ENCODE measurements around the gene ARMH1. TPM values are rescaled to one million over a fixed set of nuclear protein-coding genes. Genes with fewer than 3 reads are reported as not detected.

Gene ARMH1
- total RNA-seq, 2 experiments from 2014 or later, result 162 to 165 TPM

- intact Hi-C loops (cut with micrococcal nuclease), result no loop called here
- ATAC-seq (peak; percentile 49), DNase-seq (peak; percentile 40)
- H3K9me3 Mint-ChIP-seq, result no peaks in the 10 kb centered on the region
- CTCF ChIA-PET, result interaction anchor here (0.7 to 1.6 kb wide), 6 partner anchors 13 to 60 kb away, joined by 3 to 7 read pairs (median 3); no protein-coding TSS in a partner anchor
- TF ChIP-seq, protein P1, sequence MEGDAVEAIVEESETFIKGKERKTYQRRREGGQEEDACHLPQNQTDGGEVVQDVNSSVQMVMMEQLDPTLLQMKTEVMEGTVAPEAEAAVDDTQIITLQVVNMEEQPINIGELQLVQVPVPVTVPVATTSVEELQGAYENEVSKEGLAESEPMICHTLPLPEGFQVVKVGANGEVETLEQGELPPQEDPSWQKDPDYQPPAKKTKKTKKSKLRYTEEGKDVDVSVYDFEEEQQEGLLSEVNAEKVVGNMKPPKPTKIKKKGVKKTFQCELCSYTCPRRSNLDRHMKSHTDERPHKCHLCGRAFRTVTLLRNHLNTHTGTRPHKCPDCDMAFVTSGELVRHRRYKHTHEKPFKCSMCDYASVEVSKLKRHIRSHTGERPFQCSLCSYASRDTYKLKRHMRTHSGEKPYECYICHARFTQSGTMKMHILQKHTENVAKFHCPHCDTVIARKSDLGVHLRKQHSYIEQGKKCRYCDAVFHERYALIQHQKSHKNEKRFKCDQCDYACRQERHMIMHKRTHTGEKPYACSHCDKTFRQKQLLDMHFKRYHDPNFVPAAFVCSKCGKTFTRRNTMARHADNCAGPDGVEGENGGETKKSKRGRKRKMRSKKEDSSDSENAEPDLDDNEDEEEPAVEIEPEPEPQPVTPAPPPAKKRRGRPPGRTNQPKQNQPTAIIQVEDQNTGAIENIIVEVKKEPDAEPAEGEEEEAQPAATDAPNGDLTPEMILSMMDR (IDR thresholded peaks at IDR 0.05), result peak; percentile 54
- no peaks in the 10 kb centered on the region for H3K4me1 Mint-ChIP-seq (ENCODE audit: low read depth)
- H3K27me3 Mint-ChIP-seq, result no peaks in the 10 kb centered on the region
- no peak overlapping the region for H3K4me3 Mint-ChIP-seq
- POLR2A ChIA-PET, result interaction anchor here (1.1 kb wide), 1 partner anchor 24 kb away, joined by 4 read pairs; no protein-coding TSS in a partner anchor
- H3K36me3 Mint-ChIP-seq (ENCODE audit: low read depth), result peaks cover 1% of the 10 kb centered on the region
- H3K27ac Mint-ChIP-seq, result no peak overlapping the region
Observed at GRCh38 chr1:44655609-44656008, 18.9 kb upstream of the ARMH1 start.

GRCh38 chr1:44659566-44659965 lies 14.9 kb upstream of the ARMH1 start:
- CTCF ChIA-PET, result interaction anchor here (1.0 to 1.1 kb wide), 2 partner anchors 8 to 10 kb away, joined by 3 read pairs; no protein-coding TSS in a partner anchor
- no peak overlapping the region for H3K27ac Mint-ChIP-seq
- H3K4me1 Mint-ChIP-seq (ENCODE audit: low read depth), result peaks cover 8% of the 10 kb centered on the region
- no peaks in the 10 kb centered on the region for H3K27me3 Mint-ChIP-seq
- ATAC-seq (no peak), DNase-seq (no peak)
- POLR2A ChIA-PET, result interaction anchor here (0.6 to 1.8 kb wide), 2 partner anchors 62 to 953 kb away, joined by 3 to 5 read pairs; no protein-coding TSS in a partner anchor
- no peaks in the 10 kb centered on the region for H3K36me3 Mint-ChIP-seq (ENCODE audit: low read depth)
- TF ChIP-seq, protein P1 (IDR thresholded peaks at IDR 0.05), result no peak
- no peak overlapping the region for H3K4me3 Mint-ChIP-seq
- intact Hi-C loops (cut with micrococcal nuclease), result no loop called here
- H3K9me3 Mint-ChIP-seq, result no peaks in the 10 kb centered on the region

DNA sequence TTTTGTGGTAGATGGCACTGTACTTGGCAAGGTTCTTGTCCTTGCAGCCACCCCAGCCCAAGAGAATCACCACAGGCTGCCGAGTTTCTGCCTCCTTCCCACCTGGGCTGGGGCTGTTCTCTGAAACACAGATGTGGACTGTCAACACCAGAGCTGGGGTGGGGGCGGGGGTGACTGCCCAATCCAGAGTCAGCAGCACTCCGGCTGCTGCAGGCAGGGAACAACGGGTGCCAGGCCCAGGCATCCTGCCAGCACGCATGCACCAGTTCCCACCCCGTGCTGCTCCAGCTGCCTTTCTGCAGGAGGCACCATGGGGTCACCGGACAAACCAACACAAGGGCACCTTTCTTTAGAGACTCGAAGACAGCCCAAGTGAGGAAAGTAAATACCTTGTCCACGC lies 14.3 kb upstream of the ARMH1 start:
- H3K27me3 Mint-ChIP-seq, result no peaks in the 10 kb centered on the region
- H3K9me3 Mint-ChIP-seq, result no peaks in the 10 kb centered on the region
- no peak for ATAC-seq
- no peak overlapping the region for H3K4me3 Mint-ChIP-seq
- intact Hi-C loops (cut with micrococcal nuclease), result no loop called here
- peaks cover 14% of the 10 kb centered on the region for H3K4me1 Mint-ChIP-seq (ENCODE audit: low read depth)
- CTCF ChIA-PET, result interaction anchor here (0.7 to 1.0 kb wide), 2 partner anchors 8 to 269 kb away, joined by 3 read pairs; no protein-coding TSS in a partner anchor
- TF ChIP-seq, protein P1 (IDR thresholded peaks at IDR 0.05), result no peak
- no peak overlapping the region for H3K27ac Mint-ChIP-seq
- no peaks in the 10 kb centered on the region for H3K36me3 Mint-ChIP-seq (ENCODE audit: low read depth)
- POLR2A ChIA-PET, result interaction anchor here (0.6 to 1.8 kb wide), 2 partner anchors 61 to 954 kb away, joined by 3 to 5 read pairs; no protein-coding TSS in a partner anchor
- no peak for DNase-seq

- peaks cover 15% of the 10 kb centered on the region for H3K4me1 Mint-ChIP-seq (ENCODE audit: low read depth)
- ChIA-PET CTCF (interaction anchor here (1.8 to 4.8 kb wide), 2 partner anchors 9 to 13 kb away, joined by 7 to 43 read pairs; partner anchors contain the start of genes ARMH1 and TMEM53), POLR2A (interaction anchor here (0.9 to 2.0 kb wide), 3 partner anchors 10 to 59 kb away, joined by 3 to 6 read pairs (median 4); no protein-coding TSS in a partner anchor)
- ATAC-seq (no peak), DNase-seq (no peak)
- H3K9me3 Mint-ChIP-seq, result no peaks in the 10 kb centered on the region
- H3K27me3 Mint-ChIP-seq, result no peaks in the 10 kb centered on the region
- intact Hi-C loops (cut with micrococcal nuclease), result no loop called here
- H3K27ac Mint-ChIP-seq, result no peak overlapping the region
- H3K4me3 Mint-ChIP-seq, result no peak overlapping the region
- no peaks in the 10 kb centered on the region for H3K36me3 Mint-ChIP-seq (ENCODE audit: low read depth)
- TF ChIP-seq, protein P1 (IDR thresholded peaks at IDR 0.05), result no peak
Observed at GRCh38 chr1:44661781-44662682, 12.5 kb upstream of the ARMH1 start.

Data from activated CD8-positive, alpha-beta T cell treated with anti-CD3 and anti-CD28 coated beads for 36 hours (primary cell).